HG02840 (cell line): ENCODE measurements around the gene PRC1.

ENCODE experiments used
- ATAC-seq: cut with Tn5 transposase; IDR thresholded peaks from one replicate; pipeline ENCODE4 v1.9.1; 2021; ENCODE audit warnings: mild to moderate bottlenecking, moderate library complexity, moderate number of reproducible peaks; ENCODE audit not compliant: unreplicated experiment, low FRiP score

PRC1 gene

GRCh38 chr15:90957031-90957790, 37.1 kb downstream of the PRC1 start:
- no peak for ATAC-seq

GRCh38 chr15:90956274-90957030, 37.9 kb downstream of the PRC1 start:
- ATAC-seq: no peak

GRCh38 chr15:90955624-90956273, 38.6 kb downstream of the PRC1 start:
- ATAC-seq: no peak

- ATAC-seq: peak; percentile 84
These were observed 39.4 kb downstream of the PRC1 start, which contains the start of gene RCCD1 for GRCh38 chr15:90954712-90955623. RCCD1 (plus strand) TSS chr15:90954884; CDS start chr15:90956735, 1,851 bp downstream.

- no peak for ATAC-seq
These were observed 40.2 kb downstream of the PRC1 start for GRCh38 chr15:90953947-90954711.

GRCh38 chr15:90952901-90953677, 41.2 kb downstream of the PRC1 start:
- ATAC-seq: no peak

- no peak for ATAC-seq
These were observed 43.7 kb downstream of the PRC1 start for GRCh38 chr15:90950676-90951075.

GRCh38 chr15:90949979-90950675, 44.2 kb downstream of the PRC1 start:
- no peak for ATAC-seq

- no peak for ATAC-seq
These were observed 45.8 kb downstream of the PRC1 start for GRCh38 chr15:90948506-90948905.

GRCh38 chr15:90947577-90948357, 46.6 kb downstream of the PRC1 start:
- ATAC-seq: no peak

- ATAC-seq: no peak
These were observed 47.3 kb downstream of the PRC1 start for GRCh38 chr15:90946941-90947576.

GRCh38 chr15:90946538-90946937, 47.8 kb downstream of the PRC1 start:
- ATAC-seq: no peak

- ATAC-seq: no peak
These were observed 49.2 kb downstream of the PRC1 start for GRCh38 chr15:90945091-90945490.

GRCh38 chr15:90942354-90943120, 51.8 kb downstream of the PRC1 start:
- no peak for ATAC-seq

- ATAC-seq: no peak
These were observed 53.3 kb downstream of the PRC1 start for GRCh38 chr15:90941038-90941437.

- no peak for ATAC-seq
These were observed 54.6 kb downstream of the PRC1 start for GRCh38 chr15:90939756-90940155.
